ENCODE results near the gene CX3CL1.
A peak's percentile ranks its signal among the peaks of the same experiment; 100 is the strongest.
"Not testable (repeated sequence)": the region's sequence is repeated elsewhere in the genome, so short reads cannot be mapped to it uniquely, and the experiment has no call there.

The CX3CL1 gene

DNA sequence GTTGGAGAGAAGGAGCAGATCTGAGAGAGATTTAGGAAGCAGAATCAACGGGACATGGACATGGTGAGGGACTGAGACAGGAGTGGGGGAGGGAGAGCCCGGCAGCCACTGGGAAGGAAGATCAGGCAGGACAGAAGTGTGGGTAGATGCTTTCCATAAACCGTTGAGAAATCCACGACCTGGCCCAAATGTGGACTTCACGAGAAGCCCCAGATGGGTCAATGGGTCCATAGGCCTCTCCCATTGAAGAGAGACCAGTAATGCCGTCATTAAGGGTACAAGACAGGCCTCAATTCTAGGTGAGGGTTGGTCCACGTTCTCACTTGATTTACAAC is 14.2 kb upstream of the CX3CL1 start:
- no peak for DNase-seq

DNA sequence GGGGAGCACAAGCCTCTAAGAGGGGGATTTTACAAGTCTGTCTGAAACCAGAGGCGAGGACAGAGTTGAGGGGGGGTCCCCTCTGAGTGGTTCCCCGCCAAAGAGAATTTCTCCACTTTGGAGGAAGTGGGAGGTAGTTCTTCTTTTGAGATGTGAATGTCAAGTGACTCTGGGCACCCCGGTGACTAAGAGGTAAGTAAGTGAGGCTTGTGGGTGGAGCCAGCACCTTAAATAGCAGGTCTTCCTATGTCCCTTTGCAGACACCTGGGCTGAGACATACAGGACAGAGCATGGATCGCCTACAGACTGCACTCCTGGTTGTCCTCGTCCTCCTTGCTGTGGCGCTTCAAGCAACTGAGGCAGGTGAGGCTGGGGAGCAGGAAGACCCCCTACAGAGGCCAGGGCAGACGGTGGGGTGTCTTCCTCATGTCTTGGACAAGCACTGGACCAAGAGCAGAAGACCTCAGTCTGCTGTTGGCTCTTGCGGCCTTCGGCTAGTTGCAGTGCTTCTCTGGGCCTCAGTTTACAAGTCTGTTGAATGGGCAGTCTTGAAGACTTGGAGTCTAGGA is 13.7 kb upstream of the CX3CL1 start, which contains the start of gene CCL22:
Gene CCL22, plus strand, starts transcription at position 257 of the 569 bp plus-strand sequence. Its CDS starts 34 bp downstream, at position 291.
- DNase-seq: no peak

DNA sequence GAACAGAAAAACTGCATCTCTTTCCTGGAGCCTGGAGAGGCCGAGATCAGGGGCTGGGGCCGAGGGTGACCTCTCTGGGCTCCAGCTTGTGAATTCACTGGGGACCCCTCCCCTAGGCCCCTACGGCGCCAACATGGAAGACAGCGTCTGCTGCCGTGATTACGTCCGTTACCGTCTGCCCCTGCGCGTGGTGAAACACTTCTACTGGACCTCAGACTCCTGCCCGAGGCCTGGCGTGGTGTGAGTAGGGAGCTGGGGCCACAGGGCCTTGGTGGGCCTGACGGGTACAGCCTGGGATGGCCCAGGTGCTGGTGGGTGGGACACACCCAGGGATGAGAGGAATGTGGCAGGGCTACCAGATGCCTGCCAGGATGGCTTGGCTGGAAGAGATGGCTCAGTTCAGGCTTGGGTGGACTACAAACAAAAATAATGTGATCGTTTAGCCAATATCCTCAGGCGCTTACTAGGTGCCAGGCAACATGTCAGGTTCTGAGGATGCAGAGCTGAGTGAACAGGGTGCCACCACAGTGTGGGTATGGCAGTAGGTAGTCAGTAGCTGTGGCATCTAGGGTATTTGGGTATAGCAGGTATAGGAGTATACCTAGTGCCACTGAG is 11.9 kb upstream of the CX3CL1 start:
- DNase-seq: no peak

DNA sequence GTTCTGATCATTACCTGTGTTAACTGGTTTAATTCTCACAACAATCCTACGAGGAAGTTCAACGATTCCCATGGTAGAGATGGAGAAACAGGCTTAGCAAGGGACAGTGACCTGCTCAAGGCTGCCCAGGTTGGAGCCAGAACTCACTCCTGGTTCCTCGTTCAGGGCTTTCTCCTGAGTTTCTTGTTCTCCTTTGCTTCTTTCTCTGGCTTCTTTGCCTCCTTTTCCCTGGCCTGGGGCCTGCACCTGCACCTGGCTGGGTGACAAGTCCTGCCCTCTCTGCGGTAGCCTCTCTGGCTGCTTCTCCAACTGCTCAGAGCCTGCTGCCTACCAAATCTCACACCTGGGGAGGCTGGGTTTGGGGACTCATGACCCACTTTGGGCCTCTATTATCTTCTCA is 10.9 kb upstream of the CX3CL1 start:
- DNase-seq: no peak

DNA sequence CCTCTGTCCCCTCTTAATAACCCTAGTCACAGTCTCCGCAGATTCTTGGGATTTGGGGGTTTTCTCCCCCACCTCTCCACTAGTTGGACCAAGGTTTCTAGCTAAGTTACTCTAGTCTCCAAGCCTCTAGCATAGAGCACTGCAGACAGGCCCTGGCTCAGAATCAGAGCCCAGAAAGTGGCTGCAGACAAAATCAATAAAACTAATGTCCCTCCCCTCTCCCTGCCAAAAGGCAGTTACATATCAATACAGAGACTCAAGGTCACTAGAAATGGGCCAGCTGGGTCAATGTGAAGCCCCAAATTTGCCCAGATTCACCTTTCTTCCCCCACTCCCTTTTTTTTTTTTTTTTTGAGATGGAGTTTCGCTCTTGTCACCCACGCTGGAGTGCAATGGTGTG is 8.1 kb upstream of the CX3CL1 start:
- DNase-seq: no peak

DNA sequence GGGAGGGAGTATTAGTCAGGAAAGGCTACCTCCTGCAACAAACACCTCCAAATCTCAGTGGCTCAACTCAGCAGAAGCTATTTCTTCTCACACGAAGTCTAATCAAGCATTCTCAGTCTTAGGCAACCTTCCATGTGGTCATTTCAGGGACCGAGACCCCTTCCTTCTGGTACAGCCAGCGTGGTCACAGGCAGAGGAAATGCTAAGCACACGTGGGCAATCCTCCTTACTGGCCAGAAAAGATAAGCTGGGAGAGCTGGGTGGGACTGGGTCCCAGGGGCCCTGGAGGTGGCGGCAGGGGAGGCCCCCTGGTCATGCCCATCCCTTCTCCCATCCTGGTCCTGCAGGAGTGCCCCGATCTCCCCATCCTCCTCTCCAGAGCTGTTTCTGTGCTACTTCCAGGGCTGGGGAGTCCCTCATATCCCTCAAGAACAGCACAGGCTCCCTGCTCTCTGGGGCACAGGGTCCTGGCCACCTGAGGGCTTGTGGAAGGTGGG is 5.7 kb upstream of the CX3CL1 start:
- DNase-seq: no peak

DNA sequence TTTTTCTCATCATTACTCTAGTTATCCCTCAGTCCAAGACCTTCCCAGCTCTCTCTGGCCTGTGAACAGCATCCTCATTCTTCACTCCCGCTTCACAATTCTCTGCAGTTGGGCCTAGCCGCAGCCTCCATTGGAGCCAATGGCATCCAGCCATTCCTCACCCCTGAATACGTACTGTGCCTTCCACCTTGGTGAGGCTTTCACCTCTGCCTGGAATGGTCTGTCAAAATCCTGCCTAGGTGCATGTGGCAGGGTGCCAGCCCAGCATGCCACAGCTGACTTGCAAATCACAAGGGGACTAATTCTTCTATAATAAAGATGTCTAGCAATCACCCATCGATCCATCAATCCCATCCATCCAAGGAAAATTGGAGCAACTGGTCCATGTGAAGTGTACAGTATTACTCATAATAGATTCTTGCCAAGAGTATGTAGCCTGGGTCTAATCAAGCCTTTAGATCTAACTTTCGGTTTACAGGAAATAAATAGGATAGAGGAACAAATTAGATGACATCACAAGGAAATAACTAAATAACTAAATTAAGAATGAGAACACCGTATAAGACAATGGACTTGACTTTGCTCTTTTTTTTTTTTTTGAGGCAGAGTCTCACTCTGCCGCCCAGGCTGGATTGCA is 5.1 kb upstream of the CX3CL1 start:
- DNase-seq: peak in 1 of 3 experiments; percentile 3

DNA sequence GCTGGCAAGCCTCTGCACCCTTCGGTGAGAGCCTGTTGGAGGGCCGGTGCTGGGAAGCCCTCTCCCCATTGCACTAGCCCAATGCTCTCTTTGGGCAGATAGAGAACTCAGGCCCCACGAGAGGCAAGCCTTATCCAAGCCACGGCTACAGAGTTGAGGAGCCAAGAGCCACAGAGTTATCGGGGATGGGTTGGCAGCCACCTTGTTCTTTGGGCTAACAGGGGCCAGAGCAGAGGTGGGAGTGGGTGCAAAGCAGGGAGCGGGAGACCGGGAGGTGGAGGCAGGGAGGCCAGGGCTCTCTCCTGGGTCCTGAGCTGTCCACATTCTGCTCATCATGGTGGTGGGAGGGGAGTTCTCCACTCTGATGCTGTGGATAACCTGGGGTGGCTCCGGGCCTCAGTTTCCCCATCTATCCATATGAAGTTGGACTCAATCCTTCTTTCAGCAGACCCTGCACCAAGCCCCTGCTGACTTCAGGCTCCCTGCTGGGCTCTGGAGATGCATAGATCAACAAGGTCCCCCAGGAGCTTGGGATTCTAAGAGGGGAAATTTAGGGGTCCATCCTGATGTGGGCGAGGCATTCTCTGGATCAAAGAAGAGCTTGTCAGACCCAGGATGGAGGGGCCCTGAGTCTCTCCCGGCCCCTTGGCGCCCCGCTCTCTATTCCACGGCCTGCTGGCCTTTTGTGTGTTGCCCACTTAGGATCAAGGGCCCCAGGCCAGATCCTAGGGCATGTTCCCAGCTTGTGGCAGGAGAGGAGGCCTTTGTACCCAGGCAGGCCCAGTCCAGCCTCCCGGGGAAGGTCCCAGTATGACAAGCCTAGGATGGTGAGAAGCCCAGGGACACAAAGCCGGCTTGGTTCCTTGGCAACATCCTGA is 557 bp upstream of the CX3CL1 start:
- no peak for DNase-seq

DNA sequence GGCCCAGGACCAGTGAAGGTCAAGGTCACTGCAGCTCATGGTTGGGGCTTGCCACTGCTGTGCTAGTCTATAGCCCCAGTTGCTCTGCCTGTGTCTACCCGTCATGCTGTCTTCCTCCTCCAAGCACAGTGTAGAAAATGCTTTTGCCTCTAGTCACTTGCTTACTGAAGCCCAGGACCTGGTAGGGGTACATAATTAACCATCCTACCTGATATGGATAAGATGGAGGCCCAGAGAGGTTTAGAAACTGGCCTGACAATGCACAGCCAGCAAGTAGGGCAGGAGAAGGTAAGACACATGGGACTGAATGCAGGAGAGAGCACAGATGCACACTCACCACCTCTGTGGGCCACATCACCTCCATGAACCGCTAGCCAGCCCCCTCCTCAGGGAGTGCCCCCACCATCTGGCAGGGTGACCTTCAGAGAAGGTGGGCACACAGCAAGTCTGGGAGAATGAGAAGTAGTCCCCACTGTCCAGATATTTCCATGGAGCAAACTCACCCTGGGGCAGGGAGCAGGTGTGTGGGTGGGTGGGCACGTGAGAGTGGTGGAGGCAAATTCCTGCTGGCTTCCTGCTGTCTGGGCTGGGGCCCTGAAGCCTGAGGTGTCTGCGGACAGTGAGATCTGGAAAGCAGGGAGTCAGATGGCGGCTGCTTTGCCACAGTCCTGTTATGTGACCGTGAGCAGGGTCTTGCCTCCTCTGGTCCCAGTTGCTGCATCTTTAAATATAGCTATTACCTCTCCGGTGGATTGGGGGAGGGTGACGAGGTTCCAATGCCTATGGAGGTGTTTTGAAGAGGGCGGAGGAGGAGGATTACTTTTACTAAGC is 1.0 kb downstream of the CX3CL1 start:
- DNase-seq: no peak

DNA sequence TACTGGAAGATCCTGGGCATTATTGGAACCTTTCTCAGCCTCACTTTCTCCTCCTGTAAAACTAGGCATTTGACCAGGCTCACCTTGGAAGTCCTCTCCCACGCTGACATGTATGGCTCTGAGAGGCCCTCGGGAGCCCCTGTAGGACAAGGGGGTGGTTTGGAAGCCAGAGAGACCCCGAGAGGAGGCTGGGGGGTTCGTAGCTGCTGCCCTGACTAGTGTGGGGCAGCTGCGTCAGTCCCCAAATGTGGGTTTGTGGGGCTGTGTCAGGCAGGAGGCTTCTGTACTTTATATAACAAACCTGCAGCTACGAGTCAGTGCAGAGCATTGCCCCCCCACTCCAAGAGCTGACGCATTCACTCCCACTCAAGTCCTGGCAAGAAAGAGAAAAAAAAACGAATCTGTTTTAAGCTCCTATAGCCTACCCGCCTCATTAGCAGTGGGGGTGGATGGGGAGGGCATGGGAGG is 1.8 kb downstream of the CX3CL1 start:
- DNase-seq: no peak

DNA sequence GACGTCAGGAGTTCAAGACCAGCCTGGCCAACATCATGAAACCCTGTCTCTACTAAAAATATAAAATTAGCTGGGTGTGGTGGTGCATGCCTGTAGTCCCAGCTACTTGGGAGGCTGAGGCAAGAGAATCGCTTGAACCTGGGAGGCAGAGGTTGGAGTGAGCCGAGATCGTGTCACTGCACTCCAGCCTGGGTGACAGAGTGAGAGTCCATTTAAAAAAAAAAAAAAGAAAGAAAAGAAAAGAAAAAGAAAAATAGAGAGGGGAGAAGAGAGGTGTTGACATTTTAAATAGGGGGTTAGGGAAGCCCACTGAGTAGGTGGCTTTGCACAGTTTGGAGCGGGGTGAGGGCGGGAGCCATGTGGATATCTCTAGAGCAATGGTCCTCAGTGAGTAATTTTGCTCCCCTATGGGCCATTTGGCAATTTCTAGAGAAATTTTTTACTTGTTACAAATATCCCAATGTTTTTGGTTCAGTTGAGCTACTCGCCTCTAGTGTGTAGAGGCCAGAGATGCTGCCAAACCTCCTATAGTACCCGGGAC is 2.7 kb downstream of the CX3CL1 start:
- not testable (repeated sequence) for DNase-seq

DNA sequence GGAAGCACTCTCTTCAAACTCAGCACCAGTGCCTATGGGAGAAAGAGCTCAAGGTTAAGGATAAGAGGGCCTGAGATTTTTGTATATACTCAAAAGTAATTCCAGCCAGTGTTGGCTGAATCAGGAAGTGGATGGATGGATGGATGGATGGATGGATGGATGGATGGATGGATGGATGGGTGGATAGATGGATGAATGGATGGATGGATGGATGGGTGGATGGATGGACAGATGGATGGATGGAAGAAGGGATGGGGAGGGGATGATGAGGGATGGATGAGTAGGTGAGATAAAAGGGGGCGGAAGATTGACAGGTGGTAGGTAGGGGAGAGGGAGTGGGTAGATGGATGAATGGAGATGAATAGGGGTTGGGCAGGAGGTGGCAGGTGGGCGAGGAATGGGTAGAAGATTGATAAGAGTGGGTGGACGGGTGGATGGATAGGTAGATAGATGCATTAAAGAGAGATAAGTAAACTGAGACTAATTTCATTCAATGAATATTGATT is 4.1 kb downstream of the CX3CL1 start:
- no peak for DNase-seq

DNA sequence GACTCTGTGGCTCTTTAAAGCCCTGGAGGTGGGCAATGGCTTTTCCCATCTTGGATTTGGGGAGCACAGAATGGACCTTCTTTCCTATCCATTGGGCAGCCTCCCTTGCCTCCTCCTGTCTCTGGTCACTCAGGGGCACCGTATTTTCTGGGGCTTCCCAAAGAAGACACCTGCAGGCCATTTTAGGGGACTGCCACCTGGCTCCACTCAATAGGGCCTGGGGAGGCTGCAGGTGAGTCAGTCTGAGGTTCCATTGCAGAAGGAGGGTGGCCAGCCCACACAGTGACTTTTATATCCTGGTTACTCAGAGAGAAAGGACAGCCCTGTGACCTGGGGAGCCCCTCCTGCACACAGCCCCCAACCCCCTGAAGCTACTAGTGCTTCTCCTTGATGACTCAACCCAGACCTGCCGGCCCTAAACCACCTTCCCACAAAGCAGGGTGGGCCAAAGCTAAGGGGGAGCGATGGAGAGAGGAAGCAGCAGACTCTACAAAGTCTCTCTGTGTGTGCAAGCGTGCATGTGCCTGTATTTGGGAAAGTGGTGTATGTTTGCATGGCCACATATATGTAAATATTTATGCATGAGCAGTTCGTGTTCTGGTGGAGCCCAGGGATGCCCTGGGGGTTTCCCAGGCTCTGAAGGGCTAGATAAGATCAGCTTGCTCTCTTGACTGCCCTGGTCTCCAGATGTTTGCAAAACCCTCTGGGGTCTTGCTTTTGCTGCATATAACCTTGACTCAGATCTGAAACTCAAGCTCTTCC is 5.0 kb downstream of the CX3CL1 start:
- no peak for DNase-seq

DNA sequence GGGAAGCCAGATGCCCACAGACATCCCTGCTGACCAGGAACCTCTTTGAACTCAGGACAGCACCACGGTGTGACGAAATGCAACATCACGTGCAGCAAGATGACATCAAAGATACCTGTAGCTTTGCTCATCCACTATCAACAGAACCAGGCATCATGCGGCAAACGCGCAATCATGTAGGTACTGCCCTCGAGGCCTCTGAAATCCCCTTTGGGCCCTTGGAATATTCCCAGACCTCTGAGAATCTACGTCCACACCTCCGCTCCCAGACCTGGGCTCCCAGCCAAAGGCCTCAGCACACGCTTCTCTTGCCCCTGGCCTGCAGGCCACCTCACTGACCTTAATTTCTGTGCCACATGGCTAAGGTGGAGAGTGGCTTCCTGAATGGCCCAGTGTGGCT is 7.3 kb downstream of the CX3CL1 start:
- no peak for DNase-seq

DNA sequence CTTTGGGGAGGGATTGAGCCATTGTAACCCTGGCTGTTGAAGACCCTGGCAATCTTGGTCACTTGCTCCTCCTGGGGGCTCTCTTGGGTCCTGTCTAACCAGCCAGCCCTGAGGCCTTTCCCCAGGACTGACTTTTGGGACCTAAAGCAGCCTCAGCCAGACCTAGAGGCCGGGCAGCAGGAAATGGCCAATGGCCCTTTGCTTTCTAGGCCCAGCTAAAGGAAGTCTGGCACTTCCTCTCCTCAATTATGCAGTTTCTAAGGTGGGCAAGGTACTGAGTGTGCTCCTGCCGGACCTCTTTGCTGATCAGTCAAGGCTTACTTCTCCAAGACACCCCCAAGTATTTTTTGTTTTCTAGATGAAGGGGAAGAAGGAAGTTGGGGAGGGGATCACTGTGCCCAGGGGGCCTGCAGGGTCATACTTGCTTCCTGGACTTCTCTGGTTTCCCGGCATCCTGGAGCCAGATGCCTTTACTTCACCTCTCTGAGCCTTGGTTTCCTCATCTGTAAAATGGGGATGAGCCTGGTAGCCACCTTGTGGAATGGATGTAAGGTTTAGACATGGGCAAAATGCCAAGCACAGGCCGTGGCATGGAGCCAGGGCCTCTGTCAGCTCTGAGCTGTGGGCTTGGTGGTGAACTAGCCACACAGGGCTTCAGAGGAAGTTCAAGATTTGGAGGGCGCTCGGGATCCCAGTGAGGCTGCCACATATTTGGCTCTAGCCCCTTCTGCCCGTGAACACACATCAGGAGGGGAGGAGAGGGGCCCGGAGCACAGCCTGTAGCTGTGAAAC is 8.6 kb downstream of the CX3CL1 start:
- DNase-seq: no peak

DNA sequence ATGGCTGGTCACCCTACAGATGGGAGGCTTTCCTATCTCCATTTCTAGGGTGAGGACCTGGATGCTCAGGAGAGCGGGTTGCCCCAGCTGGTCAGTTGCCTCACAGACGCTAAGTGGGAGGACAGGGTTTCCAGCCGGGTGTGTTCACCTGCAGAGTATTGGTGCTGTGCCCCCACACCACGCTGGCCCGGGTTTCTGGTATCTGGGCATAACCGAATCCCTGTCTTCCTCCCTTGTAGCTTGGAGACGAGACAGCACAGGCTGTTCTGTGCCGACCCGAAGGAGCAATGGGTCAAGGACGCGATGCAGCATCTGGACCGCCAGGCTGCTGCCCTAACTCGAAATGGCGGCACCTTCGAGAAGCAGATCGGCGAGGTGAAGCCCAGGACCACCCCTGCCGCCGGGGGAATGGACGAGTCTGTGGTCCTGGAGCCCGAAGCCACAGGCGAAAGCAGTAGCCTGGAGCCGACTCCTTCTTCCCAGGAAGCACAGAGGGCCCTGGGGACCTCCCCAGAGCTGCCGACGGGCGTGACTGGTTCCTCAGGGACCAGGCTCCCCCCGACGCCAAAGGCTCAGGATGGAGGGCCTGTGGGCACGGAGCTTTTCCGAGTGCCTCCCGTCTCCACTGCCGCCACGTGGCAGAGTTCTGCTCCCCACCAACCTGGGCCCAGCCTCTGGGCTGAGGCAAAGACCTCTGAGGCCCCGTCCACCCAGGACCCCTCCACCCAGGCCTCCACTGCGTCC is 9.7 kb downstream of the CX3CL1 start:
- no peak for DNase-seq

DNA sequence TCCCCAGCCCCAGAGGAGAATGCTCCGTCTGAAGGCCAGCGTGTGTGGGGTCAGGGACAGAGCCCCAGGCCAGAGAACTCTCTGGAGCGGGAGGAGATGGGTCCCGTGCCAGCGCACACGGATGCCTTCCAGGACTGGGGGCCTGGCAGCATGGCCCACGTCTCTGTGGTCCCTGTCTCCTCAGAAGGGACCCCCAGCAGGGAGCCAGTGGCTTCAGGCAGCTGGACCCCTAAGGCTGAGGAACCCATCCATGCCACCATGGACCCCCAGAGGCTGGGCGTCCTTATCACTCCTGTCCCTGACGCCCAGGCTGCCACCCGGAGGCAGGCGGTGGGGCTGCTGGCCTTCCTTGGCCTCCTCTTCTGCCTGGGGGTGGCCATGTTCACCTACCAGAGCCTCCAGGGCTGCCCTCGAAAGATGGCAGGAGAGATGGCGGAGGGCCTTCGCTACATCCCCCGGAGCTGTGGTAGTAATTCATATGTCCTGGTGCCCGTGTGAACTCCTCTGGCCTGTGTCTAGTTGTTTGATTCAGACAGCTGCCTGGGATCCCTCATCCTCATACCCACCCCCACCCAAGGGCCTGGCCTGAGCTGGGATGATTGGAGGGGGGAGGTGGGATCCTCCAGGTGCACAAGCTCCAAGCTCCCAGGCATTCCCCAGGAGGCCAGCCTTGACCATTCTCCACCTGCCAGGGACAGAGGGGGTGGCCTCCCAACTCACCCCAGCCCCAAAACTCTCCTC is 10.4 kb downstream of the CX3CL1 start:
- DNase-seq: no peak
